Panc1 (cell line): ENCODE measurements around the gene ZBTB40. TPM values are rescaled to one million over a fixed set of nuclear protein-coding genes. Genes with fewer than 3 reads are reported as not detected.

Source experiments
- ATAC-seq: fragments of 200-7000 bp; cut with Tn5 transposase; 2 replicates; pipeline ENCODE4 v1.9.1; 2020; ENCODE audit warnings: mild to moderate bottlenecking, moderate library complexity
- BruUV-seq: library from RNA; stranded (reverse); fragments of 400-500 nt; replicated peaks from 2 replicates; lab custom pipeline; 2021; lab: Mats Ljungman, UMichigan
- CTCF ChIA-PET: fragments of 300-600 bp; sonication (Branson Sonifier 250); formaldehyde crosslinking; loops from one replicate; lab custom pipeline; 2022; ENCODE audit warnings: antibody characterized with exemption; lab: Charles Lee
- POLR2A ChIA-PET: fragments of 300-600 bp; sonication (Branson Sonifier 250); formaldehyde crosslinking; loops from one replicate; lab custom pipeline; 2022; ENCODE audit warnings: antibody characterized with exemption; lab: Charles Lee
- DNase-seq: peaks from one replicate; pipeline ENCODE4 v3.0.0-alpha.2; 2010; ENCODE audit warnings: low read depth, low spot score
- H3K27ac ChIP-seq: 2 replicates; pipeline ENCODE4 v1.5.1; 2011; ENCODE audit warnings: mild to moderate bottlenecking, low read length, inconsistent platforms
- H3K27me3 ChIP-seq: fragments of 200-500 bp; sonication (Bioruptor generic); 2 replicates; pipeline ENCODE4 v1.6.0; 2014; ENCODE audit warnings: low read length, inconsistent platforms; ENCODE audit not compliant: control insufficient read depth, insufficient read depth
- H3K36me3 ChIP-seq: fragments of 200-500 bp; sonication (Bioruptor generic); 2 replicates; pipeline ENCODE4 v1.5.1; 2014; ENCODE audit warnings: inconsistent platforms, mild to moderate bottlenecking, low read length, moderate library complexity; ENCODE audit not compliant: control insufficient read depth, insufficient read depth
- H3K4me1 ChIP-seq: 2 replicates; pipeline ENCODE4 v1.5.1; 2011; ENCODE audit warnings: inconsistent platforms, mild to moderate bottlenecking, low read length, moderate library complexity; ENCODE audit not compliant: control insufficient read depth, insufficient read depth
- H3K4me3 ChIP-seq, 2 experiments: 2 replicates each; pipeline ENCODE4 v1.5.1; 2011 to 2012; ENCODE audit warnings: low read depth in 2 of 2, low read length in 2 of 2, mild to moderate bottlenecking in 2 of 2, inconsistent platforms in 1 of 2, moderate library complexity in 1 of 2
- H3K9me3 ChIP-seq: fragments of 200-500 bp; sonication (Bioruptor generic); 2 replicates; pipeline ENCODE4 v1.5.1; 2014; ENCODE audit warnings: low read depth, mild to moderate bottlenecking, inconsistent platforms, low read length, moderate library complexity; ENCODE audit not compliant: control insufficient read depth, insufficient read depth
- POLR2AphosphoS5 ChIP-seq: IDR thresholded peaks from 2 replicates; pipeline ENCODE4 v1.6.1; 2012; ENCODE audit warnings: mild to moderate bottlenecking, low read depth, low read length, moderate library complexity
- SIN3A ChIP-seq: IDR thresholded peaks from 2 replicates; pipeline ENCODE4 v1.6.1; 2012; ENCODE audit warnings: low read depth, mild to moderate bottlenecking, low read length, moderate library complexity, borderline replicate concordance; ENCODE audit not compliant: insufficient read depth
- TCF7L2 ChIP-seq: IDR thresholded peaks from 2 replicates; pipeline ENCODE4 v1.6.1; 2011; ENCODE audit warnings: mild to moderate bottlenecking, low read depth, low read length, inconsistent platforms
- in situ Hi-C: cut with HindIII; loops from 2 replicates; pipeline ENCODE4 v1.10.0; 2016; ENCODE audit warnings: low sequenced_read_pairs, low pct_unique_long_range_greater_than_20kb
- intact Hi-C: fragments of 100-400 bp; cut with micrococcal nuclease; formaldehyde crosslinking; loops from one replicate; pipeline ENCODE4 v1.10.0; 2022; ENCODE audit not compliant: unreplicated experiment
- total RNA-seq: library from RNA; stranded (reverse); gene quantifications from one replicate; pipeline ENCODE4 v1.2.1, GENCODE V29; 2021; ENCODE audit not compliant: unreplicated experiment
- TF ChIP-seq, protein P1 (sequence below), 2 experiments: IDR thresholded peaks; 2 replicates each; pipeline ENCODE4 v1.6.1; 2011 to 2012; ENCODE audit warnings: low read depth in 2 of 2, control low read depth in 1 of 2, low read length in 1 of 2, mild to moderate bottlenecking in 1 of 2, moderate library complexity in 1 of 2; ENCODE audit not compliant: insufficient read depth in 1 of 2
- TF ChIP-seq, protein P2 (sequence below): fragments of 450-650 bp; IDR thresholded peaks from 2 replicates; pipeline ENCODE4 v1.5.1; 2017; ENCODE audit warnings: mild to moderate bottlenecking

ZBTB40 gene
- total RNA-seq, 1 experiment from 2014 or later: 24.3 TPM

DNA sequence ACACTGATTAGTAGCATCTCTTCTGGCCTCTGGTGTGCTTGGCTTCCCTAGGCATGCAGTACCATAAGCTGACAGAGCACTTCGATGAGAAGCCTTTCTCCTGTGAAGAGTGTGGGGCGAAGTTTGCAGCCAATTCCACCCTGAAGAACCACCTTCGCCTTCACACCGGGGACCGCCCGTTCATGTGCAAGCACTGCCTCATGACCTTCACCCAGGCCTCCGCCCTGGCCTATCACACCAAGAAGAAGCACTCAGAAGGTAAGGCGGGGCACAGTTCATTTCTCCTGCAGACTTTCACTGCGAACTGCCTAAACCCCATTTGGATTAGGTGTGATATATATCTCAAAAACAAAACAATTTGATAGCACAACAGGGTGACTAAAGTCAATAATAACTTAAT, 61.2 kb downstream of the ZBTB40 start:
- in situ Hi-C loops (no loop called here), intact Hi-C loops (no loop called here)
- CTCF ChIA-PET: no interaction called here
- POLR2A ChIA-PET: no interaction called here
- no peaks in the 10 kb centered on the region for H3K9me3 ChIP-seq
- BruUV-seq: no TSS peak
- no peak for ATAC-seq
- H3K36me3 ChIP-seq: peaks cover 33% of the 10 kb centered on the region
- no peak overlapping the region for H3K27ac ChIP-seq
- no peaks in the 10 kb centered on the region for H3K4me1 ChIP-seq
- no peak for DNase-seq
- no peak overlapping the region for H3K4me3 ChIP-seq
- TF ChIP-seq, protein P1, sequence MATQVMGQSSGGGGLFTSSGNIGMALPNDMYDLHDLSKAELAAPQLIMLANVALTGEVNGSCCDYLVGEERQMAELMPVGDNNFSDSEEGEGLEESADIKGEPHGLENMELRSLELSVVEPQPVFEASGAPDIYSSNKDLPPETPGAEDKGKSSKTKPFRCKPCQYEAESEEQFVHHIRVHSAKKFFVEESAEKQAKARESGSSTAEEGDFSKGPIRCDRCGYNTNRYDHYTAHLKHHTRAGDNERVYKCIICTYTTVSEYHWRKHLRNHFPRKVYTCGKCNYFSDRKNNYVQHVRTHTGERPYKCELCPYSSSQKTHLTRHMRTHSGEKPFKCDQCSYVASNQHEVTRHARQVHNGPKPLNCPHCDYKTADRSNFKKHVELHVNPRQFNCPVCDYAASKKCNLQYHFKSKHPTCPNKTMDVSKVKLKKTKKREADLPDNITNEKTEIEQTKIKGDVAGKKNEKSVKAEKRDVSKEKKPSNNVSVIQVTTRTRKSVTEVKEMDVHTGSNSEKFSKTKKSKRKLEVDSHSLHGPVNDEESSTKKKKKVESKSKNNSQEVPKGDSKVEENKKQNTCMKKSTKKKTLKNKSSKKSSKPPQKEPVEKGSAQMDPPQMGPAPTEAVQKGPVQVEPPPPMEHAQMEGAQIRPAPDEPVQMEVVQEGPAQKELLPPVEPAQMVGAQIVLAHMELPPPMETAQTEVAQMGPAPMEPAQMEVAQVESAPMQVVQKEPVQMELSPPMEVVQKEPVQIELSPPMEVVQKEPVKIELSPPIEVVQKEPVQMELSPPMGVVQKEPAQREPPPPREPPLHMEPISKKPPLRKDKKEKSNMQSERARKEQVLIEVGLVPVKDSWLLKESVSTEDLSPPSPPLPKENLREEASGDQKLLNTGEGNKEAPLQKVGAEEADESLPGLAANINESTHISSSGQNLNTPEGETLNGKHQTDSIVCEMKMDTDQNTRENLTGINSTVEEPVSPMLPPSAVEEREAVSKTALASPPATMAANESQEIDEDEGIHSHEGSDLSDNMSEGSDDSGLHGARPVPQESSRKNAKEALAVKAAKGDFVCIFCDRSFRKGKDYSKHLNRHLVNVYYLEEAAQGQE (IDR thresholded peaks at IDR 0.05; ENCODE audit: insufficient read depth in 1 of 2, low read depth in 2 of 2, low read length in 1 of 2): no peak
- TF ChIP-seq, protein P2, sequence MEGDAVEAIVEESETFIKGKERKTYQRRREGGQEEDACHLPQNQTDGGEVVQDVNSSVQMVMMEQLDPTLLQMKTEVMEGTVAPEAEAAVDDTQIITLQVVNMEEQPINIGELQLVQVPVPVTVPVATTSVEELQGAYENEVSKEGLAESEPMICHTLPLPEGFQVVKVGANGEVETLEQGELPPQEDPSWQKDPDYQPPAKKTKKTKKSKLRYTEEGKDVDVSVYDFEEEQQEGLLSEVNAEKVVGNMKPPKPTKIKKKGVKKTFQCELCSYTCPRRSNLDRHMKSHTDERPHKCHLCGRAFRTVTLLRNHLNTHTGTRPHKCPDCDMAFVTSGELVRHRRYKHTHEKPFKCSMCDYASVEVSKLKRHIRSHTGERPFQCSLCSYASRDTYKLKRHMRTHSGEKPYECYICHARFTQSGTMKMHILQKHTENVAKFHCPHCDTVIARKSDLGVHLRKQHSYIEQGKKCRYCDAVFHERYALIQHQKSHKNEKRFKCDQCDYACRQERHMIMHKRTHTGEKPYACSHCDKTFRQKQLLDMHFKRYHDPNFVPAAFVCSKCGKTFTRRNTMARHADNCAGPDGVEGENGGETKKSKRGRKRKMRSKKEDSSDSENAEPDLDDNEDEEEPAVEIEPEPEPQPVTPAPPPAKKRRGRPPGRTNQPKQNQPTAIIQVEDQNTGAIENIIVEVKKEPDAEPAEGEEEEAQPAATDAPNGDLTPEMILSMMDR: no peak
- no peaks in the 10 kb centered on the region for H3K27me3 ChIP-seq

DNA sequence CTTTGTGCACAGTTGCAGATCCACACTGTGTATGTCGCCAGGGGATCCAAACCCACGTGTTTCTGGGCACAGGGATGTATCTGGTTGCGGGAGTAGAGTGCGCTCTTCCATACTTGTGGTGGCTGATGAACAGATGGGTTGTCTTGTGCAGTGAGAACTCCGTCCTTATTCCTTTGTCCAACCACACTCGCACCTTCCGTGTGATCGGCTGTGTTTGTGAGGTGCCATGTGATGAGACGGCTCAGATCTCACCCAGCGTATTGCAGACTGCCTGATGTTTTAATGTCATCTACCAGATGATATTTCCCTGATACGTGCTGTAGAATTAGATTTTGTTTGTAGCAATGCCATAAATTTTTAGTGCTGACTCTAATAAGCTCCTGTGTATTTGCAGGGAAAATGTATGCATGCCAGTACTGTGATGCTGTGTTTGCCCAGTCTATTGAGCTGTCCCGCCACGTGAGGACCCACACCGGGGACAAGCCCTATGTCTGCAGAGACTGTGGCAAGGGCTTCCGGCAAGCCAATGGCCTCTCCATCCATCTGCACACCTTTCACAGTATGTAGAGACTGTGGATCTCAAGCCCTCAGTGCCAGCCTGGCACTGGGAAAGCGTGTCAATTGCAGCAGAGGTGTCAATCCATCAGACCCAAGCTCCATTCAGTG, 65.4 kb downstream of the ZBTB40 start:
- no peaks in the 10 kb centered on the region for H3K9me3 ChIP-seq
- intact Hi-C loops: no loop called here
- in situ Hi-C loops: no loop called here
- H3K4me3 ChIP-seq: no peak overlapping the region
- no peaks in the 10 kb centered on the region for H3K4me1 ChIP-seq
- POLR2A ChIA-PET: no interaction called here
- TF ChIP-seq SIN3A (no peak), POLR2AphosphoS5 (no peak), TCF7L2 (no peak)
- TF ChIP-seq, protein P2: no peak
- TF ChIP-seq, protein P1 (IDR thresholded peaks at IDR 0.05; ENCODE audit: insufficient read depth in 1 of 2, low read depth in 2 of 2, low read length in 1 of 2): no peak
- H3K27ac ChIP-seq: no peak overlapping the region
- no peaks in the 10 kb centered on the region for H3K27me3 ChIP-seq
- no peak for ATAC-seq
- peaks cover 22% of the 10 kb centered on the region for H3K36me3 ChIP-seq
- BruUV-seq: no TSS peak
- CTCF ChIA-PET: no interaction called here
- DNase-seq: no peak
